ENCODE data around the gene HSD3B1.
"Not testable (repeated sequence)": the region's sequence is repeated elsewhere in the genome, so short reads cannot be mapped to it uniquely, and the experiment has no call there.

Gene HSD3B1

DNA sequence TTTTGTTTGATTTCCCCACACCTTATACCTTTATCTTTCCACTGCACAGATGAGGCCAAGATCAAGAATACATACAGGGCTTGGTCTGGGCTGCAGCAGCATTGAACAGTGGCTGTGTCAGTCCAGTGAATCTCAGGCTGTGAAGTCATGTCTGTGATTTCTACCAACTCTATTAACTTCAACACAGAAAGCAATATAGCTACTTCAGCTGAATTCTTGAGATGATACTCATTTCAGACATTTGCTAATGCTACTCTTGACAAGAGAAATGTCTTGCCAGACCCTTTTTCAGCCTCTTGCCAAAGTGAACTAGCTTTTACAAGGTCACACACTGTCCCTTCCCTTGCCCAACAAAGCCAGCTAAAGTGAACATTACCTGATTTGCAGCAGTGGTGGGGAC, 25.1 kb upstream of the HSD3B1 start:
- H3K9me3 Mint-ChIP-seq = no peaks in the 10 kb centered on the region
- no peaks in the 10 kb centered on the region for H3K36me3 Mint-ChIP-seq (ENCODE audit: low read depth)
- H3K27me3 Mint-ChIP-seq = no peaks in the 10 kb centered on the region
- H3K4me3 Mint-ChIP-seq = no peak overlapping the region
- H3K4me1 Mint-ChIP-seq (ENCODE audit: low read depth) = no peaks in the 10 kb centered on the region
- no peak for DNase-seq
- H3K27ac Mint-ChIP-seq = no peak overlapping the region

GRCh38 chr1:119482517-119483425, 24.2 kb upstream of the HSD3B1 start:
- Mint-ChIP-seq H3K4me1 (ENCODE audit: low read depth) (no peaks in the 10 kb centered on the region), H3K4me3 (no peak overlapping the region), H3K27ac (no peak overlapping the region), H3K9me3 (no peaks in the 10 kb centered on the region), H3K36me3 (ENCODE audit: low read depth) (no peaks in the 10 kb centered on the region), H3K27me3 (peaks cover 2% of the 10 kb centered on the region)
- DNase-seq = no peak

DNA sequence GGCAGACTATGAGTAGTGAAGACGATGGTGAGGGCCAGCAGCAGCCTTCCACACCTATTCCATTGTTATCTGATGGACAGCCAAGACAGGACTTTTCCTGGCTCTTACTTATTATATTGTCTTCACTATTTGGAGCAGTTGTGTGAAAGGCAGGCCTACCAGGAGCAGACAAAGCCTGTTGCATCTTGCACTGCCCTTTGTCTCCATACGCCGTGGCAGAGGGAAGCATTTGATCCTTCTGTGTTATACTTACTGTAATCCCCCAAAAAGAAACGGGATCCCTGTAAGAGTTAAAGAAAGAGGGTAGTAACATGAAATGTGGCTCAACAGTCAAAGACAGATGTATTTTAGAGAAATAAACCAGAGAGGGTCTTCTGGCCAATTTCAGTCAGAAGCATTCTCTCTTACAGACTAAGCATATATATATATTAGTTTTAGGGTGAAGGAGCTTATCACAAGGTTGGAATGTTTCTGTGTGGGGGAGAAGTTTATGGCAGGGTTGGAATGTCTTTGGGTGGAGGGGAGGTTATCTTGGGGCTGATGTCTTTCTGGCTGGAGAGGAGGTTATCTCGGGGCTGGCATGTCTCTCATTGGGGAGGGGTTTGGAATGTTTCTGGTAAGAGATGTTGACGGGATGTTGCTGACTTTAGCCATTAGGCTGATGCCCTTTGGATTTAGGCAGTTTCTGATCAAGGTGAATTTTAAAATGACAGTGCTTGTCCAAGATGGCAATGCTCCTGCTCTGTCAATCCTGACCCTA, 23.4 kb upstream of the HSD3B1 start:
- H3K9me3 Mint-ChIP-seq = no peaks in the 10 kb centered on the region
- peaks cover 6% of the 10 kb centered on the region for H3K27me3 Mint-ChIP-seq
- no peaks in the 10 kb centered on the region for H3K4me1 Mint-ChIP-seq (ENCODE audit: low read depth)
- H3K4me3 Mint-ChIP-seq = no peak overlapping the region
- H3K27ac Mint-ChIP-seq = no peak overlapping the region
- H3K36me3 Mint-ChIP-seq (ENCODE audit: low read depth) = no peaks in the 10 kb centered on the region
- no peak for DNase-seq

GRCh38 chr1:119485201-119485600, 21.8 kb upstream of the HSD3B1 start:
- Mint-ChIP-seq H3K27ac (no peak overlapping the region), H3K27me3 (peaks cover 6% of the 10 kb centered on the region), H3K9me3 (no peaks in the 10 kb centered on the region)

DNA sequence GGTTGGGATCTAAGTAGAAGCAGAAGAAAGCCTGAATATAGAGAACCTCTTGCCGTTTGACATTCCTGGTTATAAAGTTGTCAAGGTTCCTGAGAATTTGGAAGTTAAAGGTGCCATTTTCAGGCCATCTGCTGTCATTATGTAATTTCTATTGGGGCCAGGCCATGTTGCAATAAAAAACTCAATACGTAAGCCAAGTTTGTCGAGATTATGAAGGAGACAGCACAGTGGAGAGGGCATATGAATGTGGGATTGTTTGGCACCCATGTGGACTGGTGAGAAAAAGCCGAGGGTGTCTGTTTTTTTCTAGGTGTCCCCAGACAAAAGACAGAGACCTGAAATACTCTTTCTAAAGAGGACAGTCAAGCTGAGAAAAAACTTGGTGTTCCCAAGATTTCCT, 18.8 kb upstream of the HSD3B1 start:
- Mint-ChIP-seq H3K36me3 (ENCODE audit: low read depth) (no peaks in the 10 kb centered on the region), H3K4me1 (ENCODE audit: low read depth) (no peaks in the 10 kb centered on the region), H3K9me3 (no peaks in the 10 kb centered on the region), H3K27ac (no peak overlapping the region), H3K4me3 (no peak overlapping the region), H3K27me3 (peaks cover 6% of the 10 kb centered on the region)
- no peak for DNase-seq

More at GRCh38 chr1:119485201-119485600, 21.8 kb upstream of the HSD3B1 start:
- Mint-ChIP-seq H3K4me3 (no peak overlapping the region), H3K36me3 (ENCODE audit: low read depth) (no peaks in the 10 kb centered on the region), H3K4me1 (ENCODE audit: low read depth) (no peaks in the 10 kb centered on the region)
- no peak for DNase-seq

GRCh38 chr1:119489201-119489600, 17.8 kb upstream of the HSD3B1 start:
- Mint-ChIP-seq H3K27me3 (peaks cover 6% of the 10 kb centered on the region), H3K36me3 (ENCODE audit: low read depth) (no peaks in the 10 kb centered on the region), H3K9me3 (no peaks in the 10 kb centered on the region), H3K4me3 (no peak overlapping the region), H3K4me1 (ENCODE audit: low read depth) (no peaks in the 10 kb centered on the region), H3K27ac (no peak overlapping the region)
- no peak for DNase-seq

GRCh38 chr1:119490925-119491324, 16.1 kb upstream of the HSD3B1 start:
- Mint-ChIP-seq H3K36me3 (ENCODE audit: low read depth) (no peaks in the 10 kb centered on the region), H3K27ac (no peak overlapping the region), H3K4me3 (no peak overlapping the region), H3K9me3 (peaks cover 3% of the 10 kb centered on the region), H3K27me3 (peaks cover 9% of the 10 kb centered on the region), H3K4me1 (ENCODE audit: low read depth) (no peaks in the 10 kb centered on the region)
- no peak for DNase-seq

DNA sequence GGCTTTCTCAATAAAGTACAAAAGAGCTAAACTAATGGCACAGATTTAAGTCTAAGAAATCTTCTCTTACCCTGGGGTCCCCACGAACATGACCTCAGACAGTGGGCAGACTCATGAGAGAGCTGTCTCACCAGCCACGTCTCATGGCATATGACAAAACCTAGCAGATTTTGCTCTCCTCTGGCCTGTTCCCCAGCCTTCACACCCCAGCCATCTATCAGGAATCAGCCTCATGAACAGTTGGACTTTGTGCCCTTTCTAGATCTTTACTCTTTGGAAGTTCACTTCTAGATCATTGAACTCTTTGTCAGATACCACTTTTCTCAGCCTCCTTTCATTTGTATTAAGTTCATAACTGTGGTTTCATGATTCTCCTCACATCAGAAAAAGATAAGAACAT, 14.2 kb upstream of the HSD3B1 start:
- Mint-ChIP-seq H3K4me1 (ENCODE audit: low read depth) (no peaks in the 10 kb centered on the region), H3K9me3 (peaks cover 3% of the 10 kb centered on the region), H3K4me3 (no peak overlapping the region), H3K36me3 (ENCODE audit: low read depth) (no peaks in the 10 kb centered on the region), H3K27ac (no peak overlapping the region), H3K27me3 (peaks cover 12% of the 10 kb centered on the region)
- DNase-seq = no peak

GRCh38 chr1:119504831-119505230, 2.2 kb upstream of the HSD3B1 start:
- DNase-seq = no peak
- Mint-ChIP-seq H3K4me1 (ENCODE audit: low read depth) (no peaks in the 10 kb centered on the region), H3K27ac (no peak overlapping the region), H3K36me3 (ENCODE audit: low read depth) (no peaks in the 10 kb centered on the region), H3K4me3 (no peak overlapping the region), H3K9me3 (peaks cover 2% of the 10 kb centered on the region), H3K27me3 (no peaks in the 10 kb centered on the region)

DNA sequence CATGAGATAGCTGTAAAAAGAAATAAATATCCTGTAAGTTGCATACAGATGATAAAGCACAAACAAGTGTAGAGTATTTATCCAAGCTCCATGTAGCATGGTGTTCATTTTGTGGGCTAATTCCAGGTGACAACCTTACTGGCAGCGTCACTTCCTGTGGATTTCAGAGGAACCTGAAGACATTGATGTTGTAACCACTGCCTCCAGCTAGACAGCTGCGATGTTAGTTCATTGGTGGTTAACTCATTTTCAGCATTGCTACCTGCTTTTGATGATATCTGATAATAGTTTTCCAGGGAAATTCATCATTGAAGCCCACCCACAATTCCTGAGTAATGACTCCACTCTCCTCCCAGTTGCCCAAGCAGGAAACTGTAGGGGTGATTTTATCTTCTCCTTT, 3.0 kb downstream of the HSD3B1 start:
- H3K4me3 Mint-ChIP-seq = no peak overlapping the region
- no peaks in the 10 kb centered on the region for H3K36me3 Mint-ChIP-seq (ENCODE audit: low read depth)
- H3K9me3 Mint-ChIP-seq = no peaks in the 10 kb centered on the region
- H3K4me1 Mint-ChIP-seq (ENCODE audit: low read depth) = no peaks in the 10 kb centered on the region
- H3K27ac Mint-ChIP-seq = no peak overlapping the region
- DNase-seq = no peak
- peaks cover 5% of the 10 kb centered on the region for H3K27me3 Mint-ChIP-seq

DNA sequence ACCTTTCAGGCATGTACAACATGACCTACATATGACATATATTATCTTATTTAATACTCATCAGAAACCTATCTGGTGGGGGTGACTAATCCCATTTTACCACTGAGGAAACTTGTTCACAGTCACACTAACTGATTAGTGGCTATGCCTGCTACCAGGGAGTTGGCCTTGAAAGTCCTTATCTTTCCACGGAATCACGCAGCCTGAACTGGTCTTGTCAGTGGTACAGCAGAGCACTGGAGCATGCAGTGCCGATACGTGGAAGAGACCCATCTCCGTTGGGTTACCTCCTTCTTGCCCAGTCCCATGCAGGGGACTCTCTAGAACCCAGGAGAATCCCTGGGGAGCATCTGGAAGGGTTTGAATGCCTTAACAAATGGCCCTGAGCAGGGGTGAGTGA, 8.2 kb downstream of the HSD3B1 start:
- H3K27ac Mint-ChIP-seq = no peak overlapping the region
- no peaks in the 10 kb centered on the region for H3K9me3 Mint-ChIP-seq
- no peak for DNase-seq
- no peaks in the 10 kb centered on the region for H3K4me1 Mint-ChIP-seq (ENCODE audit: low read depth)
- no peak overlapping the region for H3K4me3 Mint-ChIP-seq
- no peaks in the 10 kb centered on the region for H3K36me3 Mint-ChIP-seq (ENCODE audit: low read depth)
- H3K27me3 Mint-ChIP-seq = peaks cover 5% of the 10 kb centered on the region

DNA sequence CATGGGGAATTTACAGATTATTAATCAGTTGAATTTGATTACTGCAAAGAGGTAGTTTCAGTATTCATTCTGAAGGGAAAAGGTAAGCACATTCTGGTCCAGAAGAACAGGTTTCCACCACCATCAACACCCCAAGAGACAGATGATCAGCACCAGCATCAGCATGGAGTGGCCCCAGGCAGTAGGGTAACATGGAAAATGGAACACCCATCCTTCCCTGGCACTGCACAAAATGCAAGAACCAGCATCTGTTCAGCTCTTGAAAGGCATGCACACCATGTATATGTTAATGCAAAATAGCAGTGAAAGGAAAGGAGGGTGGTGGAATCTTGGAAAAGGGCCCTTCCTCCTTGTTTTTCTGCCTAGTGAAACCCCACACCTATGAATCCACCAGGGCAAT, 9.2 kb downstream of the HSD3B1 start:
- Mint-ChIP-seq H3K9me3 (no peaks in the 10 kb centered on the region), H3K36me3 (ENCODE audit: low read depth) (no peaks in the 10 kb centered on the region), H3K27me3 (peaks cover 5% of the 10 kb centered on the region), H3K4me1 (ENCODE audit: low read depth) (no peaks in the 10 kb centered on the region), H3K27ac (no peak overlapping the region), H3K4me3 (no peak overlapping the region)
- DNase-seq = no peak

DNA sequence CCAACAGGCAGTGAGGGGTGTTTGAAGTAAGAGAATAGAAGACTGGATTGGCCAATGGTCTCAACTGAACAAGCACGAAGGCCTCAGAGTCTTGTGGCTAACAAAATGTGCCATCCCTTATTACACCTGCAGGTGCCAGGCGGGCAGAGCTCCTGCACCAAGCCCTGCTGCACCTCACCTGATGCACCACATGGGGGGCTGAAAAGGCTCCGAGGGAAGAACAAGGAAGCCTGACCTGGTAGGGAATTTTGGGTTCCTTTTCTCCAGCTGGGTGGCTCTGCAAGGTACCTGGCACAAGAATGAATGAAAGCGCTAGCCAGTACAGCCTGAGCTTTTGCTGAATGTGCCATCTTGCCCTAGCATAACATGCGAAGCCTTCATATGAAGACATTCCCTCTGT, 9.7 kb downstream of the HSD3B1 start:
- H3K9me3 Mint-ChIP-seq = no peaks in the 10 kb centered on the region
- no peak for DNase-seq
- H3K36me3 Mint-ChIP-seq (ENCODE audit: low read depth) = no peaks in the 10 kb centered on the region
- H3K4me1 Mint-ChIP-seq (ENCODE audit: low read depth) = no peaks in the 10 kb centered on the region
- peaks cover 5% of the 10 kb centered on the region for H3K27me3 Mint-ChIP-seq
- no peak overlapping the region for H3K4me3 Mint-ChIP-seq
- H3K27ac Mint-ChIP-seq = no peak overlapping the region

DNA sequence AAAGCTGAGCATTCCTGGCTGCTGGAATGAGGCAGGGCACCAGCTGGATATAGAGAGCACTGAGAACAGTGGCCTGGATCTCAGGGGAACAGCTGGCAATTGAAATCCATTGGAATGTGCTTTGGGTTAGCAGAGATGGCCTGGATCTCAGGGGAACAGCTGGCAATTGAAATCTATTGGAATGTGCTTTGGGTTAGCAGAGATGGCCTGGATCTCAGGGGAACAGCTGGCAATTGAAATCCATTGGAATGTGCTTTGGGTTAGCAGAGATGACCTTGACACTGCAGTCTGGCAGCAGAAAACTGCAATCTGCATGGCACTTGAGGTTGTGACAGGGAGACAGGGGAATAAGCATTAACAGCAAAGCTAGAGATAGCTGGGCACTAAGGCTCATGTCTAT, 10.7 kb downstream of the HSD3B1 start:
- H3K27ac Mint-ChIP-seq; H3K27me3 Mint-ChIP-seq; H3K4me3 Mint-ChIP-seq; H3K36me3 Mint-ChIP-seq (ENCODE audit: low read depth); H3K9me3 Mint-ChIP-seq; H3K4me1 Mint-ChIP-seq (ENCODE audit: low read depth); DNase-seq: not testable (repeated sequence)
